Activated T-cell treated with anti-CD3 and anti-CD28 coated beads for 4 hours (primary cell): Measurements from ENCODE around the gene KCNQ5.

ENCODE experiments used
- DNase-seq: peaks from one replicate; pipeline ENCODE4 v3.0.0-alpha.2; 2020

The KCNQ5 gene

DNA sequence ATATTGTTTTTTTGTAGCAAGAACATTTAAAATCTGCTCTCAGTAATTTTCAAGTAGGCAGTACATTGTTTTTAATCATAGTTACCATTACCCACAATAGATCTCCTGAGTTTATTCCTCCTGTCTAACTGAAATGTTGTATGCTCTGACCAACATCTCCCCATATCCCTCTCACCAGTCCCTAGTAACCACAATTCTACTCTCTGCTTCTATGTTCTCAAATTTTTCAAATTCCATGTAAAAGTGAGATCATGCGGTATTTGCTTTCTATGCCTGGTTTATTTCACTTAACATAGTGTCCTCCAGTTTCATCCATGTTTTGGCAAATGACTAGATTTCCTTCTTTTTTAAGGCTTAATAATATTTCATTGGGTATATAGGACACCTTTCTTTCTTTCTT, 300.5 kb downstream of the KCNQ5 start:
- DNase-seq = no peak

DNA sequence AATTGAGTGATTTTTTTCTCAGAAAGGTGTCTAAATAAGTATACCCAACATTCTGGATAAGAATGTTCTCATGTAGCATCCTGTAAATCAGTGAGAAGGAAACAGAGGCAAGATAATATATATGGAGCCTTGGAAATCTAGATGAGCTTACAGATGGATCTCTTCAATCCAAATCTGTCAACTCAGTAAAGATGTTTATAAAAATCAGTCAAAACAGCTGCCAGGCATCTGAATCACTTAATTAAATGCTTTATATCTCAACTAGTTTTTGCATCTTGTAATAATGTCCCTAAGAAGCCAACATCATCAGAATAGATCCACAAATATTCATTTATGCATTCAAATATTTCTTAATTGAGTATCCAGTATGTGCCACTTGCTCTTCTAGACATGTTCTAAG, 303.3 kb downstream of the KCNQ5 start:
- no peak for DNase-seq

DNA sequence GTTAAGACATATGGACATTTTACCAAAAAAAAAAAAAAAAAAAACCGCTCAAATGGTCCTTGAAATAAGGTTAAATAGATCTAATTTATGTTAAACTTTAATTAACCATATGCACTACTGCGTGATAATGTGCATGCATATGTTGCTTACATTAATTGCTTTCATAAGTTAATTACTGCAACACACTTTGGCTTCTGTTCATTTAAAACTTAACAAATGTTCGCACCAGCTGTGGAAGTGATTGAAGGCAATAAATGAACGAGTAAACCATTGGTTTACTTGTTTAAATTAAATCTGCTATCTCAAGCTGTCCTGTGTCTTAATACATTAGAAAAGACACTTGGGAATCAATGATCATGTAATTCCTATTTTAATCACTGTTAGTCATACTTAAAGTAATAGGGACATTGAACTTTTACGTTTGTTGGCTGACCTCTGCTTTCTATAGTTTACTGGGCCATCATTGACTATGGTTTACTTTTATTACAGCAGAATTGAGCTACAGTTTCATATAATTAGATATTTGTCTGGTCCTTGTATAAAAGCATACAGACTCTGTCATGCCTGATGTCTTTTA, 308.8 kb downstream of the KCNQ5 start:
- no peak for DNase-seq

DNA sequence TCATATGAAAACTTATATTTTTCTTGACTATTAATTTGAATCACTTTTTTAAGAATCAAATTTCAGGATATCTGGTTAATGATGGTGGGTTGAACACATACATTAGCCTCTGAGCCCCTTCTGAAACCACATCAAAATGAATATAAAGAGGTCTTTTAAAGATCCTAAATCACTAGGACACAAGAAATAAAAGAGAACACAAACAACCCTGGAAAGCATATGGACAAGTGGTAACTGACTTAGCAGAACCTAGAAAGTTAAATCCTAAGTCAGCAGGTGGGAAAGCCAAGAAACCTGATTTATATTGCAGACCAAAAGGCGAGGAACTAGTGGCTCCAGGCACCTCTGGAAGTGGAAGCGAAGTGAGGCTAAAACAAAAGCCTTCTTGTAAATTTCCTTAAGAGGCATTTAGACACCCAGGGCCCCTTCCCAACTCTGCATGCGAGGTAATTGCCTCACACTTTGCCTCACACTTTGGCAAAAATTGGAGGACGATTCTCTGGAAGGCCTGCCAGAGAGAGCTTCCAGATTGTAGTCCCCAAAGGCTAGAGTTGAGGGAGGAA, 309.5 kb downstream of the KCNQ5 start:
- DNase-seq = no peak

DNA sequence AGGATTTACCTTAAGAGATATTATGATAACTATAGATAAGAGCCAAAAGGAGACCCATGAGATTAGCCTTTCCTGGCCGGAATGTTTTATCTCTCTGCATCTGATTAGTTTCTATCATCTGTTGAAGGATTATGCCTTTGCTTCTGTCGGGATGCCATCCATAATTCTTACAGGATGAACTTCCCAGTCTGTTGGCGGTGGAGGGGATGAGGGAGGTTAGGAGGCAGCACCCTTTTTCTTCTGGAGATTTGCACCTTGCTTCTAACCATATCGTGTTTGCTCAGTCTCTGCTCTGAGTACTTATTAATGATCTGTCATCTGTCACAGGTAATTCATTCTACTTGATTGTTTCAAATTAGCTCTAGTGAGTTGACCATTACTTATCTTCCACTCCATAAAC, 311.4 kb downstream of the KCNQ5 start:
- DNase-seq = no peak

DNA sequence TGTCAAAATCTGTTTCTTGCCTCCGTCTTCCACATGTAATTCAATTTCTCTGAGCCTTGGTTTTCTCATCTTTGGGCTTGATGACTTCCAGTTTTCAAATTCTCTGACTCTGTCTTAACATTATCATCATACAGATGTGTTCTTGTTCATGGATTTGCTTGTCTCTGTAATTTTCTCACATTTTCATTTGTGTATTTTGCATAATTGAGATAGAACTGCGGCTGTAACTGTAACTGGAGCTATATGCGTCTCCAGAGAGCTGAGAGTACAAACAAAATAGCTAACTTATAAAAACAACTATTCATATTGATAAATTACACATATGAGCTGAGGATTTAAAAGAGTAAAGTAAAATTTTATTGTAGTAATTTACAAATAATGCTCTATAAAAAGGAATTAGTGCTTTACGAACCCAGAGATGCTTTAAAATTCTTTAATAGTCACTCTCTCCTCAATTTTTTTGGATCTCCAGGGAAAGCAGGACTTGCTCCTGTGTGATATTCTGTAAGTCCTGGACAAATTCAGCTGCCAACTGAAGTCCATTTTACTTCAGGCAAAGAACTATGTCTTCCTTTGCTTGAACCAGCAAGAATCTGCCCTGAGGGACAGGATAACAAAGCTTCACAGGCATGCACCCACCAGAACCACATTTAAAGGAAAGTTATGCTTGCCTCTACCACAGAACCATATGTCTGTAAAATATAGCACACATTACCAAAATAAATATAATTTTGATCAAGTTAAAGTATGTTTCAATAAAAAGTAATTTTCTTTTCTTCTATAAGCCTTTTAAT, 315.1 kb downstream of the KCNQ5 start:
- DNase-seq = no peak

DNA sequence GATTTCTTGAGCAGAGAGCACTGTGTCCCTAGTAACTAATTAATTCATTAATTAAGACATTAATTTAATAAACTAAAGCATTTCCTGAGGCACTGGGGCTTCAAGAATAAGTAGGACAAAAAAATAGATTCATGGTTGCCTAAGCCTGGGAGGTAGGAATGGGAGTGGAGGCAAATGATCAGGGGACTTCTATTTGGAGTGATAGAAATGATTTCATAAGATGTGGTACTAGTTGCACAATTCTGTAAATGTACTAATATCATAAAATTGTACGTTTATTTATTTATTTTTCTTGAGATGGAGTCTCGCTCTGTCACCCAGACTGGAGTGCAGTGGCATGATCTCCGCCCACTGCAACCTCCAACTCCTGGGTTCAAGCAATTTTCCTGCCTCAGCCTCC, 316.2 kb downstream of the KCNQ5 start:
- no peak for DNase-seq

DNA sequence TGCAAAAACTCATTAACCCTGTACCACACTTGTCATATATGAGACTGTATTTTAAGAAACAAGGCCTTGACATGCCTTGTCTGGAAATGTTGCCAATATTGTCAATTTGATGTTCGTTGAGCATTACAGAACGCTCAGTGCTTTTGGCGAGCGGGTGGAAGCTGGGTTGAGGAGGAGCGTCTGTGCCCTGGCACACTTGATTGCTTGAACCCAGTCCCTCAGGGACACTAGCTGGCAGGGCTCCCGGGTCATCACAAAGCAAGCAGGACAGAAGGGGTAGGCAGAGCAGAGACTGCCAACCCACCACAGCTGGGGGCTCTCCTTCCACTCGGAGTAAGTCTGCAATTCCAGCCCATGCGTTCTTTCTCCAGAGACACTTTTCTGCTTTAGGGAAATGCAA, 317.1 kb downstream of the KCNQ5 start:
- DNase-seq = no peak

DNA sequence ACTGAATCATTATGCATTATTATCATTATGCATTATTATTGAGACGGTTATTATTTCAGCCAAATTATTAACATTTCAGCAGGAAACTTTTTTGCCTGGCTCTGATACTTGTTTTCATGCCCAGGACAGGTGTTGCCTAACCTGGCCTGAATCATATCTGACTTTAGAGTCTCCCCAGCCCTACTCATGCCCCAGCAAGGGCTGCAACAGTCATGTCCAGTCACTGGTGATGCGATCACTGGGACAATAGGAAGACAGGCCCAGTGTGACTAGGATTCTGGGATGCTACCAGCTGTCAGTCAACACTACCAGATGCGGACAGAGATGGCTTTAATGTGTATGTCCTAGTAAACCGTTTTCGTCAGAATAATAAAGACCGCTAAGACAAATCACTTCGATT, 318.4 kb downstream of the KCNQ5 start:
- no peak for DNase-seq

DNA sequence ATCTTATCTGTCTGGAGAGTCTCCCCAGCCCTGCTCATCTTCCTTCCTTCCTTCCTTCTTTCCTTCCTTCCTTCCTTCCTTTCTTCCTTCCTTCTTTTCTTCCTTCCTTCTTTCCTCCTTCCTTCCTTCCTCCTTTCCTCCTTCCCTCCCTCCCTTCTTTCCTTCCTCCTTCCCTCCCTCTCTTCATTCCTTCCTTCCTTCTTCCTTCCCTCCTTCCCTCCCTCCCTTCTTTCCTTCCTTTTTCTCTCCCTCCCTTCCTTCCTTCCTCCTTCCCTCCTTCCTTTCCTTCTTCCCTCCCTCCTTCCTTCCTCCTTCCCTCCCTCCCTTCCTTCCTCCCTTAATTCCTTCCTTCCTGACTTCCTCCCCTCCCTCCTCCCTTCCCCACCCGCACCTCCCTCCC, 319.4 kb downstream of the KCNQ5 start:
- DNase-seq = no peak

DNA sequence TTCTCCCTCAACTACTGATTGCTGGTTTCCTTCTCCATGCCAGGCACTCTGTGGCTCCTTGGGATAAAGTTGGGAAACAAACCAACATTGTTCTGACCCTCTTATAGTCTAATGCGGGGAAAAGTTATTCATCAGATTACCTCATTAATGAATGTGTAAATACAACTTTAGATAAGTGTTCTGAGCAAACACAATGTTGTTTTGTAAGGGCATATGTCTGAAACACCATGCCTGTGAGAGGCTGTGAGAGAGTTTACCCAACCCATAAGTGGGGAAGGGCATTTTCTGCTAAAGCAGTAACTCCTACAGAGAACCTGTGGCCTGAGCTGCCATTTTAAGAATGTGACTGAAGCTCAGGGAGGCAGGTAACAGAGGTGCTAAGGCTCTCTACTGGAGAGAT, 319.9 kb downstream of the KCNQ5 start:
- DNase-seq = no peak

DNA sequence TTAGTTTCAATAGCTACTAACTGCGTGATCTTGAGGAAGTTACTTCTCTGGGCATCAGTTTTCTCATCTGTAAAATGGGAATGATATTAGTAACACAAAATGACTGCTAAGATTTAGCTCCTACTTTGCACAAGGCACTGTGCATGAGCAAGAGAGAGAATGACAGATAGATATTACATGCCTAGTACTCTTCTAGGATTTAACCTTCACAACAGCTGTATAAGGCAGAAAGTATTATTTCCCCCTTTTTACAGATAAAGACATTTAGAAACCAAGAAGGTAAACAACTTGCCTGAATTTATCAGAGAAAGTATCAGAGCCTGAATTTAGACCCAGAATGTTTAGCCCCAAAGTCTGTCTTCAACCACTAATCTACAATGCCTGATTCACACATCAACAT, 321.8 kb downstream of the KCNQ5 start:
- DNase-seq = no peak

DNA sequence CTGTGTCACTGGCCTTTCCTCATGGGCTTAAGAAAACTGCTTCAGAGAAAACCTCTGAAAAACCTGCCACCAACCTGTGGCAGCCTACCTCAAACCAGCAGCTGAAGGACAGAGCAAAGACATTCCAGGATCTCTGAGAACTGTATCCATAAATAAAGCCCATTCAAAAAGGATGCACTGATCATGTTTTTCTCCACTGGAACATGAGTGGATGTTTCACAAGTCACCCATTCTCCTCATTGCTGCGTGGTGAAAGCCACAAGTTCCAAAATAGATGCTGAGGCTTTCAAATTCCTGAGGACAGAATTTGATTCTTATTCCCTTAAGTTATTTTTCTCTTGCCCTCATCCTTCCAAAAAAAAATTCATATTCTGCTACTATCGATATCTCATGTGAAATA, 322.8 kb downstream of the KCNQ5 start:
- no peak for DNase-seq

DNA sequence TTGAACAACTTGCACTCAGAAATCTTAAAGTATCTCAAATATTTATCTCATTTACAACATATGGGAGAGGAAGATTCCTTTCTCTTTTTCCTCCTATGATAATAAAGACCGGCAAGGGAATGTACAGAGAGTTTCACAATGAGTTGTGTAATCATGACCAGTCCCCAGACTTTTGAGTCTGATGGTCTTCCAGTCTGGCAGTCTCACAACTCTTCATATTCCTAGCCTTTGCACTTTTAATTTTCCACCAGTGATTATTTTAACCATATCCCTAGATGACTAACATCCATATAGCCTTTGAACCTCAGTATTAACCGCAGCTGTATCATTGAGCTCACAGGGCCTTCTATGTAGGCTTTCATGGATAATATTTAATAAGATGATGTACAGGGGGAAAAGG, 324.9 kb downstream of the KCNQ5 start:
- no peak for DNase-seq

DNA sequence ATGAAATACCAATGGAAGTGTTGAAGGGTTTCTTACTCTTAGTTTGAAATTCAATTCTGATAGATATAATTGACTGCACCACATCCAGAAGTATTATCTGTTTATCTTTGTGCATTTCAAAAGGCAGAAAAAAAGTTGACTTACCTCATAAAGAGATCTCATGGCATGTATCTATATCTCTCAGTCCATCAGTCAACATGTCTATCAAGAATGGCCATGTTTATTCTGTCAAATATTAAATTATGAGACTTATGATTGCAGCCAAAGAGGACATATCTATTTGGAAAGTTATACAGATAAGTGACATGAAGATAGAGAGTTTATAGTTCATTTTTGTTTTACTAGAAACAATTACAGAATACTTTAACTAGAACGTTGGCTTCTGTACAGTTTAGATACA, 325.7 kb downstream of the KCNQ5 start:
- no peak for DNase-seq

DNA sequence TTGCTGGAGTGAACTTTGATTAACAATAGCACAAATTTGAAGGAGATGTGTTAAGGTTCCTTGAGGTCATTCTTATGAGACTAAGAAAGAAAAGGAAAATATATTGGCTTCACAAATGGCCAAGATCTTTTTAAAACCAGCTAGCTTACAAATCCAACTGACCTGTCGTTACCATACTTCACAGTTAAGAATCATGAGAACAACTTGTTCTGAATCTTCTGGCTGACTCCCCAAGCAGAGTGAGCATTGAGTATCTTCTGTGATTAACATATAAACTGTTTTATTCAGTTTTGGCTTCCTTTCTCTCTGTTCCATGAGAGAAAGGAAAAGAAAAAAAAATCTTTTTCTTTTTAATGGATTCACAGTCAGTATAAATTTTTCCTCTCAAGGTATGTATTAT, 326.3 kb downstream of the KCNQ5 start:
- no peak for DNase-seq

DNA sequence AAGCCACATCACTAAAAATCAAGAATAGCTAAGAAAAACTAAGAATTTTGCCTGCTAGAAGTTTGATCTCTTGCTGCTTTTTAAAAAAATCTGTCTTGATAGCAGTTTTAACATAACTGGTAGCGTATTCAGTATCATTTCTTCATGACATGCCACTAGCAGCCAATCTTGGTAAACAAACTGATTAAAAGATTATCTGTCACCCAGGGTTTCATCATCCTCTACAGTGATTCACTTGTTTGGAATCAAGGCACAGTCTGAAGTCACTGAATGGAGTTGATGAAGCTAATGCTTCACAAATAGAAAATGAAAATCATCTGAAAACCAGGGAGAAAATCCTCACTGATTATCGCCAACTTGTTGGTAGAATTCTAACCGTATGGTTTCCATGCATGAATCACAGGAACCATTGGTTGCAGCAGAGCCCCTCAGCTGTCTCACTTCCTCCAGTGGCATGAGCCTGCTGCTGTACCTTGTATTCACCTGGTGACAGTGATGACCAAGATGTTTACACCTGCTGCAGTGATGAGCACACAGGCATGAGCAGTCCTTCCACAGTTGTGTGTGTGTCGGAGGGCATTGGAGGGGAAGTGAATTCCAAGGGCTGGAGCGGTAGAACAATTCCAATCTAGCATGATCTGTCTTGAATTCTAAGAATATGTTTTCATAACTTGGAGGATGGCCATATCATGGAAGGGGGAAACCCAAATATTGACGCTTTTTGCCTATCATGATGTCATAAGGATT, 328.4 kb downstream of the KCNQ5 start:
- DNase-seq = no peak

DNA sequence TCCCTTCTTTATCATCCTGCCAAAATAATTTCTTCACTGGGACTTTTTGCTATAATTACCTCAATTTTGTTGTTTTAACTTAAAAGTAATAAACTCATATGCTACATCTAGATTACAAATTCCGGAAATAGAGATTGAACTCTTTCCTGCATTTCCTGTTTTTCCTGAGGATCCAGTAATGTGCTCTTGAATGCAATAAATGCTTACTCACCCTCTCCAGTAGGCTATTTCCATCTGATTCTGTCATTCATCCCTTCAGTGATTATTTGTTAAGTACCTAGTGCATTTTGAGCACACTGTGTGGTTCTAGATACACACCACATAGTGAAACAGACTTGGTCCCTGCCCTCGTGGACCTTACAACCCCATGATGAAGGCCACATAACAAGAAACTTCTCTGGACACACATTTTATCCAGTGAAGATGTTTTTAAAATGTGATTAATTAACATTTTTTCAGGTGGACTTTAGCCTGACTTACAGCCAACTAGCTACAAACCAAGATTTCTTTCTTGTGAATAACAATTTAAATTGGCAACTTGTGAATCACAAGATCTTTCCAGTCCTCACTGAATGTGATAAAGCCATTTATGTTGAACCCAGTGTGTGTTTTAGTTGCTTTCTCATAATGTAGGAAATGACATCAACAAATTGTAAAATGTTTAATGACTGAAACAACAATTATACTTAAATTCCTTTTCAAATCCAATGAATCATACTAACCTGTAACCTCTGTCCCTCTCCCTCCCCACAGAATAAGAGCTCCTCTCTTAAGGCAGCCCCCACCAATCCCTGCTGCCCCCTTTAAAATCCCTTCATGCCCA, 331.2 kb downstream of the KCNQ5 start:
- DNase-seq = no peak

DNA sequence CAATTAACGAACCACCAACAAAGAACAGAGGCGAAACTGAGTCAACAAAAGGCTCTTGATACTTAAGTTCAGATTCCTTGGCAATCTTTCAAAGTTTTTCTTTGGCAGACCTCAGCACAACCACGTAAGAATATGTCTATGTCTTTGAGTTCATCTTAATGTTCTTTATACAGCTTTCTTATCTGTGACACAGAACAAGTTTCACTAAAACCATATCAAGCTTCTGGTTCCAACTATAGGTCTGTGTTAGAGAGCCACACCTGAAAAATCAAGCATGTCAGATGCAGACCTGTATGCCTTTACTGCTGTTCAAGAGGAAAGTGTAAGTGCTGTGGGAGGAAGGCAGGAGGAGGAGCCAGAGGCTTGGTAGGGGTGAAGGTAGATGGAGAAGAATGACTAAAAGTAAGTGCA, 332.1 kb downstream of the KCNQ5 start:
- no peak for DNase-seq

DNA sequence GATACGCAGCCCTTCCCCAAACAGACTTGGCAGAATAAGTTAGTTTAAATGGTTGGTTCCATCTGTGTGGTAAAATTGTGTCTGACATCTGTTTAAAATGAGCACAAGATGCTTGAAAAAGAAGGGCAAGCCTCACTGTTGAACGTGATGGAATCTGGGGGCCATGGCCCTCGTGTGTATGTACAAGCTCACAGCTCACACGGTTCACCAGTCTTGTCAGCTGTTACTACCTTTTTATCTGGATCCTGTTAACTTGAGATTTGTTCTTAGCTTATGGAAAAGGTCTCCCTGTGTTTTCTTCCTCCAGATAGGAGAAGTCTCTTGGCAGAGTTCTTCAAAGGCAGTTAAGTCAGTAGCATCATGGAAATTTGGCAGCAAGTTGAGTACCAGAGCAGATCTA, 332.9 kb downstream of the KCNQ5 start:
- DNase-seq = no peak

DNA sequence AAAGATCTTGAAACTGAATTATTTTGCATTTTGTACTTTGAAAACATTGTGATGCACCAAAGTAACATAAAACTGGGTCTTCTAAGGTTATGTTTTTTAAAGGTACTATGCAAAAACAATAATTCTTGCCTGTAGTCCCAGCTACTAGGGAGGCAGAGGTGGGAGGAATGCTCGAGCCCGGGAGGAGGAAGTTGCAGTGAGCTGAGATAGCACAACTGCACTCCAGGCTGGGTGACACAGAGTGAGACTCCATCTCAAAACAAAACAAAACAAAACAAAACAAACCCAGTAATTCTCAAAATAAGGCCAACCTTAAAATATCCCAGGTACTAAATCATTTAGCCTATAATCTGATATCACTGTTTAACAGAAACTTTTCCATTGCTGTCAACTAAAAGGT, 333.8 kb downstream of the KCNQ5 start:
- no peak for DNase-seq

DNA sequence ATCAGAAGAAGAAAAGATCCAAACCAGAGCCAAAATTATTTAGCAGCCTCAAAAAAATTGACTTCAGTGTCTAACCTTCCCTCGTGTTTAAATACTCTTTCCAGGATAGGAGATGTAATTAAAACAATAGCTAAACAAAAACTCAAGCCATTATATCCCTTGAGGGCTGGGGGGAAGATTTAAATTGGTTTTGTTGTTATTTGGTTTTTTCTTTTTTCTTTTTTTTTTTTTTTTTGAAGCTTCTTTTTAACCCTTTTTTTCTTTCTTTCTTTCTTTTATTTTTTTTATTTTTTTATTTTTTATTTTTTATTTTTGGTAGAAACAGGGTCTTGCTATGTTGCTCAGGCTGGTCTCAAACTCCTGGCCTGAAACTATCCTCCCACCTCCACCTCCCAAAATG, 334.4 kb downstream of the KCNQ5 start:
- no peak for DNase-seq

DNA sequence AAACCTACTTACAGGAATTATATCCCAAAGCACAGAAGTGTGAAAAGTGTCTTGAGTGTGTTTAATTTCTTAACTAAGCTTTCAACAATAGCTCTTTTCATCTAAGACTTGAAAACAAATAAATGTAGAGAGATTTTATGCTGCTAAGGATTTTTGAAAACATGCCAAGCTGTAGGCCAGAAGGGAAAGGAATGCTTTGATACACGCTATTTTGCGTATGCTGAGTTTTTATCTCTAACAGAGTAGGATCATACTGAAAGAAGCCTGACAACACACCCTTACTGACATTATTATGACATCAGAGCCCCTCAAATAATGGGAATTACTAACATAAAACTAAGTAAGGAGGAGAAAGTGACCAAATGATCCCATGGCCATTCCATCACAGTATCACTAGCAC, 338.0 kb downstream of the KCNQ5 start:
- no peak for DNase-seq
